ENCODE results near the gene OSBPL5.

The OSBPL5 gene

GRCh38 chr11:3133261-3134217 is 31.6 kb downstream of the OSBPL5 start:
- DNase-seq, result peak; percentile 21

GRCh38 chr11:3132831-3133260 is 32.3 kb downstream of the OSBPL5 start:
- DNase-seq, result peak; percentile 28

- no peak for DNase-seq
These were observed 32.8 kb downstream of the OSBPL5 start for GRCh38 chr11:3132271-3132781.

- no peak for DNase-seq
These were observed 33.7 kb downstream of the OSBPL5 start for GRCh38 chr11:3131330-3131941.

- DNase-seq, result peak; percentile 15
These were observed 34.6 kb downstream of the OSBPL5 start for GRCh38 chr11:3130269-3131071.

GRCh38 chr11:3129591-3130268 is 35.4 kb downstream of the OSBPL5 start:
- no peak for DNase-seq

GRCh38 chr11:3129181-3129590 is 35.9 kb downstream of the OSBPL5 start:
- DNase-seq, result peak; percentile 15

- DNase-seq, result peak; percentile 19
These were observed 36.5 kb downstream of the OSBPL5 start for GRCh38 chr11:3128356-3129180.

- DNase-seq, result no peak
These were observed 37.3 kb downstream of the OSBPL5 start for GRCh38 chr11:3127706-3128355.

- peak; percentile 33 for DNase-seq
These were observed 38.0 kb downstream of the OSBPL5 start for GRCh38 chr11:3126901-3127691.

GRCh38 chr11:3126207-3126865 is 38.8 kb downstream of the OSBPL5 start:
- DNase-seq, result peak; percentile 24

GRCh38 chr11:3124821-3125220 is 40.3 kb downstream of the OSBPL5 start:
- DNase-seq, result no peak

- DNase-seq, result peak; percentile 34
These were observed 41.1 kb downstream of the OSBPL5 start for GRCh38 chr11:3123761-3124733.

- peak; percentile 23 for DNase-seq
These were observed 41.8 kb downstream of the OSBPL5 start for GRCh38 chr11:3123305-3123704.

GRCh38 chr11:3122775-3123201 is 42.3 kb downstream of the OSBPL5 start:
- DNase-seq, result peak; percentile 30

GRCh38 chr11:3121931-3122774 is 43.0 kb downstream of the OSBPL5 start:
- DNase-seq, result peak; percentile 17

GRCh38 chr11:3121416-3121815 is 43.7 kb downstream of the OSBPL5 start:
- DNase-seq, result no peak
